ENCODE results near the gene FALEC. TPM values are rescaled to one million over a fixed set of nuclear protein-coding genes. Genes with fewer than 3 reads are reported as not detected.

FALEC gene
- total RNA-seq, 2 experiments from 2014 or later, result not detected

- ChIA-PET CTCF (no interaction called here), POLR2A (interaction anchor here (0.7 to 14.5 kb wide), 3 partner anchors 17 to 140 kb away, joined by 3 to 1538 read pairs (median 5); partner anchors contain the start of genes ENSA, GOLPH3L and MCL1)
- Histone ChIP-seq H3K4me1 (ENCODE audit: insufficient read depth, low read length) (peaks cover 50% of the 10 kb centered on the region), H3K27me3 (ENCODE audit: control insufficient read depth in 1 of 2, insufficient read depth in 2 of 2, low read length in 2 of 2) (no peaks in the 10 kb centered on the region), H3K36me3 (ENCODE audit: insufficient read depth, low read length) (peaks cover 14% of the 10 kb centered on the region), H3K4me3 (ENCODE audit: low read length) (no peak overlapping the region), H3K9me3 (ENCODE audit: control insufficient read depth in 1 of 2, insufficient read depth in 1 of 2, low read length in 2 of 2) (no peaks in the 10 kb centered on the region), H3K27ac (ENCODE audit: low read depth in 1 of 2, low read length in 2 of 2) (no peak overlapping the region)
- H3K36me3 Mint-ChIP-seq (ENCODE audit: low read depth), result peaks cover 22% of the 10 kb centered on the region
- intact Hi-C loops (cut with DNase I, micrococcal nuclease), result no loop called here
- no peaks in the 10 kb centered on the region for H3K9me3 Mint-ChIP-seq
- DNase-seq (peak in 1 of 14 experiments; percentile 35), ATAC-seq (ENCODE audit: poor library complexity) (no peak)
- TF ChIP-seq CTCF (IDR thresholded peaks at IDR 0.05), result no peak
- no peak overlapping the region for H3K27ac Mint-ChIP-seq
- peaks cover 20% of the 10 kb centered on the region for H3K4me1 Mint-ChIP-seq (ENCODE audit: low read depth)
- H3K4me3 Mint-ChIP-seq, result no peak overlapping the region
- no peaks in the 10 kb centered on the region for H3K27me3 Mint-ChIP-seq
Observed at GRCh38 chr1:150557065-150557600, 41.6 kb downstream of the FALEC start.

GRCh38 chr1:150557813-150558212 lies 42.3 kb downstream of the FALEC start:
- Histone ChIP-seq H3K36me3 (ENCODE audit: insufficient read depth, low read length) (peaks cover 14% of the 10 kb centered on the region), H3K27ac (ENCODE audit: low read depth in 1 of 2, low read length in 2 of 2) (no peak overlapping the region), H3K4me1 (ENCODE audit: insufficient read depth, low read length) (peaks cover 51% of the 10 kb centered on the region), H3K27me3 (ENCODE audit: control insufficient read depth in 1 of 2, insufficient read depth in 2 of 2, low read length in 2 of 2) (no peaks in the 10 kb centered on the region), H3K9me3 (ENCODE audit: control insufficient read depth in 1 of 2, insufficient read depth in 1 of 2, low read length in 2 of 2) (no peaks in the 10 kb centered on the region), H3K4me3 (ENCODE audit: low read length) (no peak overlapping the region)
- no peak for TF ChIP-seq CTCF (IDR thresholded peaks at IDR 0.05)
- ATAC-seq (ENCODE audit: poor library complexity) (no peak), DNase-seq (peak in 1 of 14 experiments; percentile 31)
- Mint-ChIP-seq H3K4me1 (ENCODE audit: low read depth) (peaks cover 26% of the 10 kb centered on the region), H3K4me3 (peak overlapping the region; percentile 34), H3K27me3 (no peaks in the 10 kb centered on the region), H3K27ac (no peak overlapping the region), H3K9me3 (no peaks in the 10 kb centered on the region), H3K36me3 (ENCODE audit: low read depth) (peaks cover 27% of the 10 kb centered on the region)
- intact Hi-C loops (cut with DNase I, micrococcal nuclease), result no loop called here
- POLR2A ChIA-PET, result interaction anchor here (0.7 to 14.5 kb wide), 2 partner anchors 16 to 71 kb away, joined by 5 to 1538 read pairs; partner anchors contain the start of genes ENSA and MCL1
- CTCF ChIA-PET, result no interaction called here

GRCh38 chr1:150558303-150558704 lies 42.8 kb downstream of the FALEC start:
- DNase-seq (peak in 1 of 14 experiments; percentile 39), ATAC-seq (ENCODE audit: poor library complexity) (no peak)
- intact Hi-C loops (cut with DNase I, micrococcal nuclease), result no loop called here
- TF ChIP-seq CTCF (IDR thresholded peaks at IDR 0.05), result no peak
- Mint-ChIP-seq H3K4me3 (no peak overlapping the region), H3K9me3 (no peaks in the 10 kb centered on the region), H3K36me3 (ENCODE audit: low read depth) (peaks cover 30% of the 10 kb centered on the region), H3K27ac (no peak overlapping the region), H3K27me3 (no peaks in the 10 kb centered on the region), H3K4me1 (ENCODE audit: low read depth) (peaks cover 31% of the 10 kb centered on the region)
- ChIA-PET POLR2A (interaction anchor here (13.8 to 14.5 kb wide), 2 partner anchors 16 to 65 kb away, joined by 501 to 1538 read pairs; partner anchors contain the start of genes ENSA and MCL1), CTCF (no interaction called here)
- Histone ChIP-seq H3K27me3 (ENCODE audit: control insufficient read depth in 1 of 2, insufficient read depth in 2 of 2, low read length in 2 of 2) (no peaks in the 10 kb centered on the region), H3K4me1 (ENCODE audit: insufficient read depth, low read length) (peaks cover 56% of the 10 kb centered on the region), H3K4me3 (ENCODE audit: low read length) (no peak overlapping the region), H3K9me3 (ENCODE audit: control insufficient read depth in 1 of 2, insufficient read depth in 1 of 2, low read length in 2 of 2) (no peaks in the 10 kb centered on the region), H3K27ac (ENCODE audit: low read depth in 1 of 2, low read length in 2 of 2) (no peak overlapping the region), H3K36me3 (ENCODE audit: insufficient read depth, low read length) (peaks cover 14% of the 10 kb centered on the region)
